Measurements from ENCODE around the gene SDK2.

The SDK2 gene

GRCh38 chr17:73584987-73585386 is 59.3 kb downstream of the SDK2 start:
- DNase-seq = no peak

GRCh38 chr17:73584049-73584448 is 60.2 kb downstream of the SDK2 start:
- DNase-seq = no peak

- DNase-seq = no peak
Observed at GRCh38 chr17:73582821-73583220, 61.4 kb downstream of the SDK2 start.

GRCh38 chr17:73582359-73582758 is 61.9 kb downstream of the SDK2 start:
- DNase-seq = no peak

- no peak for DNase-seq
Observed at GRCh38 chr17:73581379-73581778, 62.9 kb downstream of the SDK2 start.

GRCh38 chr17:73580073-73580710 is 64.1 kb downstream of the SDK2 start:
- DNase-seq = no peak

GRCh38 chr17:73576556-73577098 is 67.6 kb downstream of the SDK2 start:
- DNase-seq = no peak

- DNase-seq = no peak
Observed at GRCh38 chr17:73575470-73576221, 68.6 kb downstream of the SDK2 start.

GRCh38 chr17:73571511-73572130 is 72.6 kb downstream of the SDK2 start:
- no peak for DNase-seq

GRCh38 chr17:73569762-73570319 is 74.4 kb downstream of the SDK2 start:
- DNase-seq = no peak

- DNase-seq = no peak
Observed at GRCh38 chr17:73568934-73569333, 75.3 kb downstream of the SDK2 start.

- DNase-seq = peak; percentile 20
Observed at GRCh38 chr17:73566905-73567782, 77.1 kb downstream of the SDK2 start.

- DNase-seq = no peak
Observed at GRCh38 chr17:73564843-73565242, 79.4 kb downstream of the SDK2 start.

- no peak for DNase-seq
Observed at GRCh38 chr17:73562896-73563295, 81.3 kb downstream of the SDK2 start.

GRCh38 chr17:73561111-73561510 is 83.1 kb downstream of the SDK2 start:
- DNase-seq = no peak

- DNase-seq = no peak
Observed at GRCh38 chr17:73560661-73561060, 83.6 kb downstream of the SDK2 start.

GRCh38 chr17:73559532-73559931 is 84.7 kb downstream of the SDK2 start:
- no peak for DNase-seq

GRCh38 chr17:73555199-73555960 is 88.9 kb downstream of the SDK2 start:
- no peak for DNase-seq

GRCh38 chr17:73554498-73554897 is 89.7 kb downstream of the SDK2 start:
- DNase-seq = no peak

- no peak for DNase-seq
Observed at GRCh38 chr17:73553311-73553710, 90.9 kb downstream of the SDK2 start.

- DNase-seq = no peak
Observed at GRCh38 chr17:73552300-73553048, 91.8 kb downstream of the SDK2 start.

All from stimulated activated CD4-positive, alpha-beta T cell treated with anti-CD3 and anti-CD28 coated beads, Interleukin-1b, Interleukin-23, amount 100 ng/mL, for 48 hours (primary cell).